OCI-LY7 (cell line): ENCODE results near the gene CEP104. TPM values are rescaled to one million over a fixed set of nuclear protein-coding genes. Genes with fewer than 3 reads are reported as not detected.

Experiments
- BruUV-seq: library from RNA; stranded (reverse); fragments of 400-500 nt; replicated peaks from 2 replicates; lab custom pipeline; 2021; lab: Mats Ljungman, UMichigan
- CTCF ChIA-PET: fragments of 300-600 bp; sonication (Branson Sonifier 250); formaldehyde crosslinking; loops from one replicate; lab custom pipeline; 2022; ENCODE audit warnings: antibody characterized with exemption; ENCODE audit not compliant: unreplicated experiment; lab: Charles Lee
- POLR2A ChIA-PET: fragments of 300-600 bp; sonication (Branson Sonifier 250); formaldehyde crosslinking; loops from one replicate; lab custom pipeline; 2022; ENCODE audit warnings: antibody characterized with exemption; lab: Charles Lee
- DNase-seq: peaks from one replicate; pipeline ENCODE4 v3.0.0-alpha.2; 2015; ENCODE audit warnings: low spot score
- H2AFZ ChIP-seq: fragments of 200-600 bp; sonication (generic), shearing (Covaris generic); 2 replicates; pipeline ENCODE4 v1.6.1; 2014; ENCODE audit warnings: mild to moderate bottlenecking, antibody characterized with exemption, low read length, moderate library complexity
- H3K27ac ChIP-seq: fragments of 200-600 bp; sonication (generic); 2 replicates; pipeline ENCODE4 v1.5.1; 2014; ENCODE audit warnings: mixed run types, low read depth, mild to moderate bottlenecking, moderate library complexity, low read length, inconsistent platforms; ENCODE audit not compliant: poor library complexity, severe bottlenecking
- H3K36me3 ChIP-seq: fragments of 200-600 bp; sonication (generic); 2 replicates; pipeline ENCODE4 v1.6.1; 2014; ENCODE audit warnings: mild to moderate bottlenecking, antibody characterized with exemption, low read length, moderate library complexity, mixed read lengths; ENCODE audit not compliant: insufficient read depth
- H3K4me1 ChIP-seq: fragments of 200-600 bp; sonication (generic); 2 replicates; pipeline ENCODE4 v1.5.1; 2014; ENCODE audit warnings: mild to moderate bottlenecking, low read length; ENCODE audit not compliant: insufficient read depth, poor library complexity, severe bottlenecking
- H3K4me2 ChIP-seq: fragments of 200-600 bp; sonication (generic); 2 replicates; pipeline ENCODE4 v1.6.1; 2014; ENCODE audit warnings: mild to moderate bottlenecking, low read length
- H3K4me3 ChIP-seq: fragments of 200-600 bp; sonication (generic); 2 replicates; pipeline ENCODE4 v1.5.1; 2014; ENCODE audit warnings: mild to moderate bottlenecking, low read depth, low read length; ENCODE audit not compliant: poor library complexity, severe bottlenecking
- H3K79me2 ChIP-seq: fragments of 200-600 bp; sonication (generic); 2 replicates; pipeline ENCODE4 v1.6.1; 2016; ENCODE audit warnings: low read depth, mild to moderate bottlenecking, low read length, moderate library complexity, mixed read lengths; ENCODE audit not compliant: insufficient read depth
- H3K9me2 ChIP-seq: fragments of 200-600 bp; sonication (generic); 2 replicates; pipeline ENCODE4 v1.6.1; 2016; ENCODE audit warnings: mild to moderate bottlenecking, low read length, mixed read lengths; ENCODE audit not compliant: insufficient read depth
- H3K9me3 ChIP-seq: fragments of 200-600 bp; sonication (generic); 2 replicates; pipeline ENCODE4 v1.6.1; 2014; ENCODE audit warnings: mild to moderate bottlenecking, mixed run types, low read length, mixed read lengths
- H4K20me1 ChIP-seq: fragments of 200-600 bp; sonication (generic); 2 replicates; pipeline ENCODE4 v1.6.1; 2014; ENCODE audit warnings: mild to moderate bottlenecking, antibody characterized with exemption, low read length, moderate library complexity, mixed read lengths; ENCODE audit not compliant: insufficient read depth
- CTCF ChIP-seq: fragments of 200-600 bp; sonication (generic); conservative IDR thresholded peaks from 2 replicates; pipeline ENCODE4 v1.5.1; 2014; ENCODE audit warnings: mild to moderate bottlenecking, antibody characterized with exemption, low read length, moderate library complexity, mixed read lengths
- EZH2phosphoT487 ChIP-seq: fragments of 200-600 bp; sonication (generic); IDR thresholded peaks from 2 replicates; pipeline ENCODE4 v1.6.1; 2018; ENCODE audit warnings: low read depth, borderline replicate concordance, mild to moderate bottlenecking, mixed run types, antibody characterized with exemption, low read length, moderate library complexity, mixed read lengths
- intact Hi-C: fragments of 100-400 bp; cut with micrococcal nuclease; formaldehyde crosslinking; loops from one replicate; pipeline ENCODE4 v1.10.0; 2022; ENCODE audit not compliant: unreplicated experiment
- total RNA-seq, 2 experiments: library from RNA; depleted of rRNA in 1 of 2; stranded (reverse); fragments of >200 nt in 1 of 2; shearing (Covaris generic) in 1 of 2; gene quantifications; 2 replicates each; pipeline ENCODE4 v1.2.3, GENCODE V29; 2014 to 2022

Gene CEP104
- total RNA-seq, 2 experiments from 2014 or later = 26.8 to 71.0 TPM

- CTCF ChIA-PET = no interaction called here
- intact Hi-C loops = loop anchor here (1.0 to 5.0 kb wide), 4 partner anchors 44 to 1321 kb away; partner anchors contain the start of genes CEP104, DFFB and SMIM1
- TF ChIP-seq EZH2phosphoT487 (no peak), CTCF (no peak)
These were observed 44.0 kb upstream of the CEP104 start for GRCh38 chr1:3900969-3901529.

GRCh38 chr1:3900150-3900968 is 43.3 kb upstream of the CEP104 start, which contains the start of gene C1orf174:
C1orf174 (minus strand) TSS chr1:3900272; CDS start chr1:3900186, 86 bp downstream.
- CTCF ChIA-PET = interaction anchor here (0.6 to 0.8 kb wide), 2 partner anchors 43 to 127 kb away, joined by 3 to 4 read pairs; partner anchors contain the start of genes CEP104 and DFFB
- no TSS peak for BruUV-seq
- Histone ChIP-seq H3K4me1 (peaks cover 54% of the 10 kb centered on the region), H3K36me3 (peaks cover 33% of the 10 kb centered on the region), H4K20me1 (no peaks in the 10 kb centered on the region), H3K4me3 (peak within 1 kb of the TSS; percentile 96), H3K9me3 (peaks cover 24% of the 10 kb centered on the region; the same call in 1 of the 2 replicates), H2AFZ (peak within 1 kb of the TSS; percentile 49; the same call in 1 of the 2 replicates), H3K27ac (peak within 1 kb of the TSS; percentile 100), H3K9me2 (no peaks in the 10 kb centered on the region), H3K79me2 (peaks cover 62% of the 10 kb centered on the region), H3K4me2 (peak within 1 kb of the TSS; percentile 91)
- POLR2A ChIA-PET = interaction anchor here (1.2 to 1.7 kb wide), 2 partner anchors 42 to 127 kb away, joined by 3 to 6 read pairs; partner anchors contain the start of gene DFFB
- peak; percentile 99 for DNase-seq
- intact Hi-C loops = loop anchor here (1.0 to 5.0 kb wide), 4 partner anchors 43 to 1322 kb away; partner anchors contain the start of genes CEP104, DFFB and SMIM1
- TF ChIP-seq CTCF (no peak), EZH2phosphoT487 (no peak)

More at GRCh38 chr1:3900969-3901529, 44.0 kb upstream of the CEP104 start:
- BruUV-seq = no TSS peak
- POLR2A ChIA-PET = interaction anchor here (0.5 to 1.7 kb wide), 2 partner anchors 40 to 43 kb away, joined by 3 to 6 read pairs; partner anchors contain the start of gene DFFB
- H3K36me3 ChIP-seq = peaks cover 26% of the 10 kb centered on the region
- H3K9me3 ChIP-seq = peaks cover 24% of the 10 kb centered on the region; the same call in 1 of the 2 replicates
- H2AFZ ChIP-seq = peak overlapping the region; percentile 24; the same call in 1 of the 2 replicates
- peak; percentile 98 for DNase-seq
- no peaks in the 10 kb centered on the region for H3K9me2 ChIP-seq
- peaks cover 59% of the 10 kb centered on the region for H3K79me2 ChIP-seq
- peak overlapping the region; percentile 96 for H3K4me3 ChIP-seq
- peaks cover 61% of the 10 kb centered on the region for H3K4me1 ChIP-seq
- H3K27ac ChIP-seq = peak overlapping the region; percentile 100
- H3K4me2 ChIP-seq = peak overlapping the region; percentile 88
- no peaks in the 10 kb centered on the region for H4K20me1 ChIP-seq
